Neural cell (in vitro differentiated cells): ENCODE measurements around the gene SYNE3. TPM values are rescaled to one million over a fixed set of nuclear protein-coding genes. Genes with fewer than 3 reads are reported as not detected.

Experiments used
- H2AFZ ChIP-seq: fragments of 200-600, 300-800 bp; sonication (generic), shearing (Covaris generic); 2 replicates; pipeline ENCODE4 v1.6.0; 2014; ENCODE audit warnings: low read depth, mild to moderate bottlenecking, antibody characterized with exemption, low read length, moderate library complexity
- H3F3A ChIP-seq: fragments of 200-600 bp; shearing (Covaris generic); 2 replicates; pipeline ENCODE4 v1.6.1; 2016; ENCODE audit warnings: mild to moderate bottlenecking, moderate library complexity, mixed read lengths, antibody characterized with exemption, low read length; ENCODE audit not compliant: insufficient read depth, poor library complexity, severe bottlenecking
- H3K27ac ChIP-seq: fragments of 200-600, 300-800 bp; sonication (generic), shearing (Covaris generic); 2 replicates; pipeline ENCODE4 v1.5.1; 2014; ENCODE audit warnings: mild to moderate bottlenecking, low read length, moderate library complexity
- H3K27me3 ChIP-seq: fragments of 300-800, 200-600 bp; sonication (generic), shearing (Covaris generic); 2 replicates; pipeline ENCODE4 v1.6.0; 2014; ENCODE audit warnings: mild to moderate bottlenecking, low read depth, low read length, moderate library complexity; ENCODE audit not compliant: insufficient read depth
- H3K36me3 ChIP-seq: fragments of 300-800, 200-600 bp; sonication (generic), shearing (Covaris generic); 2 replicates; pipeline ENCODE4 v1.5.1; 2014; ENCODE audit warnings: mild to moderate bottlenecking, antibody characterized with exemption, low read length, moderate library complexity; ENCODE audit not compliant: insufficient read depth
- H3K4me2 ChIP-seq: fragments of 300-800, 200-600 bp; sonication (generic), shearing (Covaris generic); 2 replicates; pipeline ENCODE4 v1.6.0; 2014; ENCODE audit warnings: mild to moderate bottlenecking, low read length
- H3K4me3 ChIP-seq: fragments of 300-800, 200-600 bp; sonication (generic), shearing (Covaris generic); 2 replicates; pipeline ENCODE4 v1.5.1; 2014; ENCODE audit warnings: mild to moderate bottlenecking, low read length, moderate library complexity
- H3K79me2 ChIP-seq: fragments of 200-600 bp; shearing (Covaris generic); replicated peaks from 2 replicates; pipeline ENCODE4 v1.6.0; 2014; ENCODE audit warnings: mild to moderate bottlenecking, low read length, moderate library complexity; ENCODE audit not compliant: insufficient read depth
- H3K9ac ChIP-seq: fragments of 300-800, 200-600 bp; sonication (generic), shearing (Covaris generic); 2 replicates; pipeline ENCODE4 v1.6.1; 2016; ENCODE audit warnings: mild to moderate bottlenecking, low read length, mixed read lengths
- H3K9me2 ChIP-seq: fragments of 200-600 bp; shearing (Covaris generic); 2 replicates; pipeline ENCODE4 v1.6.1; 2016; ENCODE audit warnings: mild to moderate bottlenecking, low read length, mixed read lengths; ENCODE audit not compliant: insufficient read depth
- H3K9me3 ChIP-seq: fragments of 200-600, 300-800 bp; sonication (generic), shearing (Covaris generic); 2 replicates; pipeline ENCODE4 v1.6.1; 2016; ENCODE audit warnings: mild to moderate bottlenecking, mixed run types, low read length, moderate library complexity, mixed read lengths
- H4K20me1 ChIP-seq: fragments of 200-600 bp; shearing (Covaris generic); 2 replicates; pipeline ENCODE4 v1.6.1; 2016; ENCODE audit warnings: mild to moderate bottlenecking, mixed run types; ENCODE audit not compliant: insufficient read depth
- EP300 ChIP-seq: fragments of 450-650 bp; conservative IDR thresholded peaks from 2 replicates; pipeline ENCODE4 v1.6.1; 2014; ENCODE audit warnings: antibody characterized with exemption, mild to moderate bottlenecking, moderate library complexity; ENCODE audit not compliant: poor library complexity, severe bottlenecking
- EZH2 ChIP-seq: fragments of 200-600, 300-800 bp; shearing (Covaris generic), sonication (generic); IDR thresholded peaks from 2 replicates; pipeline ENCODE4 v1.6.1; 2014; ENCODE audit warnings: antibody characterized with exemption, low read length, borderline replicate concordance, mild to moderate bottlenecking; ENCODE audit not compliant: insufficient read depth, poor library complexity, severe bottlenecking
- MXI1 ChIP-seq: fragments of 450-650 bp; conservative IDR thresholded peaks from 2 replicates; pipeline ENCODE4 v1.6.1; 2014; ENCODE audit warnings: antibody characterized with exemption, mild to moderate bottlenecking; ENCODE audit not compliant: poor library complexity, severe bottlenecking
- POLR2AphosphoS5 ChIP-seq: IDR thresholded peaks from 2 replicates; pipeline ENCODE4 v1.6.1; 2012
- RAD21 ChIP-seq: fragments of 450-650 bp; conservative IDR thresholded peaks from 2 replicates; pipeline ENCODE4 v1.6.1; 2014; ENCODE audit warnings: antibody characterized with exemption, mild to moderate bottlenecking, moderate library complexity
- REST ChIP-seq: IDR thresholded peaks from 2 replicates; pipeline ENCODE4 v1.6.1; 2012; ENCODE audit warnings: borderline replicate concordance
- SMC3 ChIP-seq: fragments of 450-650 bp; conservative IDR thresholded peaks from 2 replicates; pipeline ENCODE4 v1.6.1; 2014; ENCODE audit warnings: antibody characterized with exemption, mild to moderate bottlenecking, moderate library complexity; ENCODE audit not compliant: poor library complexity
- TAF1 ChIP-seq: IDR thresholded peaks from 2 replicates; pipeline ENCODE4 v1.6.1; 2012; ENCODE audit warnings: low read depth
- polyA plus RNA-seq: library from polyadenylated mRNA; depleted of rRNA; stranded (reverse); fragments of >200 nt; gene quantifications from 2 replicates; pipeline ENCODE4 v1.2.3, GENCODE V29; 2014

SYNE3 gene
- polyA plus RNA-seq, 1 donor from 2014 or later = 0.35 TPM

GRCh38 chr14:95496111-95496681 lies 20.3 kb downstream of the SYNE3 start:
- Histone ChIP-seq H3K9ac (no peak overlapping the region), H3K79me2 (no peaks in the 10 kb centered on the region), H3K27ac (no peak overlapping the region), H3K4me2 (no peak overlapping the region), H3K27me3 (no peaks in the 10 kb centered on the region), H3K9me2 (no peaks in the 10 kb centered on the region), H3F3A (no peaks in the 10 kb centered on the region), H4K20me1 (no peaks in the 10 kb centered on the region), H3K4me3 (no peak overlapping the region), H3K9me3 (no peaks in the 10 kb centered on the region), H3K36me3 (no peaks in the 10 kb centered on the region), H2AFZ (no peak overlapping the region)
- TF ChIP-seq REST (no peak), EP300 (no peak), SMC3 (no peak), TAF1 (no peak)

- Histone ChIP-seq H3K4me2 (no peak overlapping the region), H3K4me3 (no peak overlapping the region), H3K79me2 (no peaks in the 10 kb centered on the region), H3K9me2 (no peaks in the 10 kb centered on the region), H3K9ac (no peak overlapping the region), H3K27ac (no peak overlapping the region), H3K36me3 (no peaks in the 10 kb centered on the region), H3F3A (no peaks in the 10 kb centered on the region), H2AFZ (no peak overlapping the region), H4K20me1 (no peaks in the 10 kb centered on the region), H3K9me3 (no peaks in the 10 kb centered on the region), H3K27me3 (no peaks in the 10 kb centered on the region)
- TF ChIP-seq RAD21 (no peak), SMC3 (no peak), EP300 (no peak), POLR2AphosphoS5 (no peak), REST (no peak), EZH2 (no peak), TAF1 (no peak), MXI1 (no peak)
Observed at GRCh38 chr14:95495538-95496025, 20.9 kb downstream of the SYNE3 start.
